Ishikawa (cell line): ENCODE results near the gene FHL2.

Experiments used
- CEBPB ChIP-seq: IDR thresholded peaks from 2 replicates; pipeline ENCODE4 v1.6.1; 2012
- CREB1 ChIP-seq: IDR thresholded peaks from 2 replicates; pipeline ENCODE4 v1.6.1; 2012; ENCODE audit warnings: low read depth
- EGR1 ChIP-seq: IDR thresholded peaks from 2 replicates; pipeline ENCODE4 v1.6.1; 2012
- EP300 ChIP-seq: IDR thresholded peaks from 2 replicates; pipeline ENCODE4 v1.6.1; 2012; ENCODE audit warnings: borderline replicate concordance
- FOXM1 ChIP-seq: IDR thresholded peaks from 2 replicates; pipeline ENCODE4 v1.6.1; 2012; ENCODE audit warnings: low read depth, borderline replicate concordance
- MAX ChIP-seq: IDR thresholded peaks from 2 replicates; pipeline ENCODE4 v1.6.1; 2012
- NFIC ChIP-seq: IDR thresholded peaks from 2 replicates; pipeline ENCODE4 v1.6.1; 2012
- RAD21 ChIP-seq: IDR thresholded peaks from 2 replicates; pipeline ENCODE4 v1.6.1; 2012; ENCODE audit warnings: low read depth
- REST ChIP-seq: IDR thresholded peaks from 2 replicates; pipeline ENCODE4 v1.6.1; 2012; ENCODE audit warnings: low read depth, mild to moderate bottlenecking
- TAF1 ChIP-seq: IDR thresholded peaks from 2 replicates; pipeline ENCODE4 v1.6.1; 2012; ENCODE audit warnings: low read depth, mild to moderate bottlenecking
- TCF12 ChIP-seq: IDR thresholded peaks from 2 replicates; pipeline ENCODE4 v1.6.1; 2012; ENCODE audit warnings: low read depth
- TEAD4 ChIP-seq: IDR thresholded peaks from 2 replicates; pipeline ENCODE4 v1.6.1; 2012
- USF1 ChIP-seq: IDR thresholded peaks from 2 replicates; pipeline ENCODE4 v1.6.1; 2012
- YY1 ChIP-seq: IDR thresholded peaks from 2 replicates; pipeline ENCODE4 v1.6.1; 2012; ENCODE audit warnings: low read depth
- ZBTB7A ChIP-seq: IDR thresholded peaks from 2 replicates; pipeline ENCODE4 v1.6.1; 2012; ENCODE audit warnings: low read depth

FHL2 gene, protein sequence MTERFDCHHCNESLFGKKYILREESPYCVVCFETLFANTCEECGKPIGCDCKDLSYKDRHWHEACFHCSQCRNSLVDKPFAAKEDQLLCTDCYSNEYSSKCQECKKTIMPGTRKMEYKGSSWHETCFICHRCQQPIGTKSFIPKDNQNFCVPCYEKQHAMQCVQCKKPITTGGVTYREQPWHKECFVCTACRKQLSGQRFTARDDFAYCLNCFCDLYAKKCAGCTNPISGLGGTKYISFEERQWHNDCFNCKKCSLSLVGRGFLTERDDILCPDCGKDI

GRCh38 chr2:105398336-105399206 lies at the start of gene FHL2:
TSS of gene FHL2 (minus strand) at chr2:105399051. CDS start at chr2:105386516, 12,535 bp downstream.
- TF ChIP-seq MAX (peak; percentile 82; the same call in 1 of the 2 replicates), FOXM1 (no peak), EGR1 (0 out of 2 replicates have a peak, but pooled peaks have one; percentile 21), ZBTB7A (peak; percentile 93), NFIC (peak; percentile 45; the same call in 1 of the 2 replicates), YY1 (no peak), TEAD4 (peak; percentile 15; the same call in 1 of the 2 replicates), REST (no peak), EP300 (0 out of 2 replicates have a peak, but pooled peaks have one; percentile 14), TAF1 (peak; percentile 59; the same call in 1 of the 2 replicates)

GRCh38 chr2:105447476-105447875 lies 48.6 kb upstream of the FHL2 start:
- TF ChIP-seq YY1 (no peak), NFIC (no peak), RAD21 (no peak), TEAD4 (no peak), TAF1 (no peak), EP300 (no peak), REST (no peak), TCF12 (no peak), FOXM1 (no peak), EGR1 (no peak), USF1 (no peak), MAX (no peak)

DNA sequence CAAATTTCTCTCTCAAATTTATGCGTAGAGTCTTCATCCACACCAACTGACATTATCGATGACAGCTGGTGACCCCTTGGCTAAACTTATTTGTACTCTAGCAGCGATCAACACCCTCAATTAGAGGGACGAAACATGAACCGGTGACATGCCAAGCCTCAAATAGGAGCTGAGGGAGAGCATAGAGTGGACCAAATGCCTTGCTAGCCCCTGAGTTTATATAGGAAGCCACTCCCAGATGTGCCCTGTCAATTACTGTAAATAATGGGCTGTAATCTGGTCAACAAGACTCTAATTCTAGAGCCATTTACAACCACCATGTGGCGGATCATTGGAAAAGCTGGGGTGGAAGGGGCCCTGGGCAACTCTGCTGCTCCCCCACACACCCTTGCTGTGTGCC lies 47.6 kb upstream of the FHL2 start:
- TF ChIP-seq ZBTB7A (no peak), REST (no peak), TAF1 (no peak), EP300 (no peak), MAX (no peak), FOXM1 (no peak), USF1 (no peak), EGR1 (no peak), TCF12 (no peak), CEBPB (no peak), TEAD4 (no peak), CREB1 (no peak), RAD21 (no peak), NFIC (no peak)
